Large intestine (tissue), 3 donors: Measurements from ENCODE around the gene ELP6. TPM values are rescaled to one million over a fixed set of nuclear protein-coding genes. Genes with fewer than 3 reads are reported as not detected.
"Not testable (repeated sequence)": the region's sequence is repeated elsewhere in the genome, so short reads cannot be mapped to it uniquely, and the experiment has no call there.

Experiments
- DNase-seq, 2 donors: peaks; one replicate each; pipeline versions ENCODE4 v3.0.0 to v3.0.0-alpha.2; 2013
- H3K27ac ChIP-seq: one replicate; pipeline ENCODE4 v1.5.1; 2013; ENCODE audit warnings: low read length
- H3K27me3 ChIP-seq: 2 replicates; pipeline ENCODE4 v1.6.1; 2013; ENCODE audit warnings: low read length; ENCODE audit not compliant: control insufficient read depth, insufficient read depth
- H3K36me3 ChIP-seq: 2 replicates; pipeline ENCODE4 v1.6.1; 2013; ENCODE audit warnings: low read length; ENCODE audit not compliant: control insufficient read depth, insufficient read depth
- H3K4me1 ChIP-seq: one replicate; pipeline ENCODE4 v1.6.1; 2013; ENCODE audit warnings: low read length; ENCODE audit not compliant: control insufficient read depth, insufficient read depth
- H3K4me3 ChIP-seq: one replicate; pipeline ENCODE4 v1.5.1; 2013; ENCODE audit warnings: low read length
- H3K9me3 ChIP-seq: one replicate; pipeline ENCODE4 v1.6.1; 2013; ENCODE audit warnings: mild to moderate bottlenecking, low read depth, low read length, moderate library complexity; ENCODE audit not compliant: control insufficient read depth
- WGBS: methylation state at CpG from one replicate; pipeline ENCODE4 v1.1.5; 2013; ENCODE audit warnings: low lambda C conversion rate; ENCODE audit not compliant: insufficient coverage; 5-methylcytosine and 5-hydroxymethylcytosine counted together
- polyA plus RNA-seq: library from polyadenylated mRNA; unstranded; fragments of 120-200 nt; gene quantifications from one replicate; pipeline ENCODE4 v1.2.1, GENCODE V29; 2013

Gene ELP6
- polyA plus RNA-seq, 1 donor = 28.0 TPM

DNA sequence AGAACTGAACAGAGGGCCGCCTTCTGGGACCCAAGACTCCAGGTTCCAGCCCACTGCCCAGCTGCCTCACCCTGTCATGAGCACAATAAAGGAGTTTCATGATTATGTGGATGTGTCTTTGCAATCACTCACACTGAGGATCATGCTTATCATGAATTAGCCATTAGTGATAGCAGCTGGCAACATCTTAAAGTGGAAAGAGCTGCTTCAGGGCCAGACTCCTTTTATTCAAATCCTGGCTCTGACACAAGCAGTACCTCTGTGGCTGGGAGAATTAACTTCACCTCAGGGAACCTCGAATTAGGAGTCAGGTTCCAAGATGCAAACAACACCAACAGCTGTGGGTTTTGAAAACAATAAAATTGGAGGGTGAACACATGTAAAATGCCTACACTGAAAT is 31.1 kb downstream of the ELP6 start:
- H3K9me3 ChIP-seq = no peaks in the 10 kb centered on the region
- H3K4me1 ChIP-seq = peaks cover 17% of the 10 kb centered on the region
- WGBS = no CpG with 5 or more reads among the region's 2 CpGs
- H3K36me3 ChIP-seq = no peaks in the 10 kb centered on the region
- H3K27ac ChIP-seq = no peak overlapping the region
- no peak overlapping the region for H3K4me3 ChIP-seq
- peak; percentile 9 to 16 for DNase-seq
- H3K27me3 ChIP-seq = no peaks in the 10 kb centered on the region

GRCh38 chr3:47481763-47482162 is 31.7 kb downstream of the ELP6 start:
- not testable (repeated sequence) for H3K4me3 ChIP-seq, H3K27ac ChIP-seq, H3K9me3 ChIP-seq, H3K36me3 ChIP-seq, H3K27me3 ChIP-seq
- H3K4me1 ChIP-seq = peaks cover 17% of the 10 kb centered on the region
- peak in 1 of 2 donors; percentile 29 for DNase-seq
- WGBS = no CpG with 5 or more reads among the region's 4 CpGs

- H3K36me3 ChIP-seq, H3K9me3 ChIP-seq, DNase-seq, H3K4me3 ChIP-seq, H3K27ac ChIP-seq, H3K27me3 ChIP-seq: not testable (repeated sequence)
- peaks cover 20% of the 10 kb centered on the region for H3K4me1 ChIP-seq
- no CpG with 5 or more reads among the region's 6 CpGs for WGBS
These were observed 33.2 kb downstream of the ELP6 start for GRCh38 chr3:47480267-47480666.

DNA sequence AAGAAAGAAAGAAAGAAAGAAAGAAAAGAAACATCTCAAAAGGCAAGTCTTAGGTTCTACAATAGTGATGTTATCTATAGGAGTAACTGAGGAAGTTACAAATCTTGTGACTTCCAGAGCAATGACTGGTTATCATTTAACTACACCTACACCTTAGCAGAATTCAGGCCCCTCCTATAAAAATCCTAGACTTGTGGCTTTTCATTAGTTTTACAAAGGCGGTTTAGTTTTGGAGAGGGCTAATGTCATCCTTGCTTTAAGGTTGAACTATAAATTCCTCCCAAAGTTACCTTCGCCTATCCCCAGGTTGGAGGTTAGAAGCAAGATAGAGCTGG is 33.7 kb downstream of the ELP6 start:
- H3K27ac ChIP-seq = peak overlapping the region; percentile 34
- H3K4me1 ChIP-seq = peaks cover 20% of the 10 kb centered on the region
- H3K9me3 ChIP-seq = no peaks in the 10 kb centered on the region
- H3K27me3 ChIP-seq = no peaks in the 10 kb centered on the region
- peak in 1 of 2 donors; percentile 18 for DNase-seq
- H3K36me3 ChIP-seq = no peaks in the 10 kb centered on the region
- WGBS = no CpG with 5 or more reads among the region's 2 CpGs
- no peak overlapping the region for H3K4me3 ChIP-seq

DNA sequence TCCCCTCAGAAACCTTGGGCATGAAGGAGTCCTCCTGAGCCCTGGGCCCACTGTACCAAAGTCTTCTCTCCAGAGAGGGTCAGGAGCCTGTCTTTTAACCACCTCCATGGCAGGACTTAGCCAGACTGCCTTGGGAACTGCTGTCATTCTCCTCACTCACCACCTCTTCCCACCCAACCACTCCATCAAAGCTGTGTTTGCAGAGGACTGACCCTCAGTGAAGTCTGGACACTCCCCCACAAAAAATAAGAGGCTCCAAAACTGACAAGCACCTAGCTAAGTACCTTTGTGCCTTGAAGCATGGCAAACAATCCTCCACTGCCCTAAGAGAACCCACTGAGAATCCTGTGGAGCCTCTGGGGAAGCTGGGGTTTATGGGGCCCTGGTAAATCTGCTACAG is 35.5 kb downstream of the ELP6 start:
- Histone ChIP-seq H3K27ac (no peak overlapping the region), H3K36me3 (no peaks in the 10 kb centered on the region), H3K27me3 (no peaks in the 10 kb centered on the region), H3K9me3 (no peaks in the 10 kb centered on the region), H3K4me3 (no peak overlapping the region), H3K4me1 (peaks cover 29% of the 10 kb centered on the region)
- DNase-seq = no peak

- H3K4me3 ChIP-seq = no peak overlapping the region
- H3K27ac ChIP-seq = no peak overlapping the region
- H3K27me3 ChIP-seq = no peaks in the 10 kb centered on the region
- peaks cover 25% of the 10 kb centered on the region for H3K4me1 ChIP-seq
- no peak for DNase-seq
- H3K36me3 ChIP-seq = no peaks in the 10 kb centered on the region
- WGBS = no CpG with 5 or more reads among the region's 11 CpGs
- no peaks in the 10 kb centered on the region for H3K9me3 ChIP-seq
These were observed 36.8 kb downstream of the ELP6 start for GRCh38 chr3:47476644-47477199.

DNA sequence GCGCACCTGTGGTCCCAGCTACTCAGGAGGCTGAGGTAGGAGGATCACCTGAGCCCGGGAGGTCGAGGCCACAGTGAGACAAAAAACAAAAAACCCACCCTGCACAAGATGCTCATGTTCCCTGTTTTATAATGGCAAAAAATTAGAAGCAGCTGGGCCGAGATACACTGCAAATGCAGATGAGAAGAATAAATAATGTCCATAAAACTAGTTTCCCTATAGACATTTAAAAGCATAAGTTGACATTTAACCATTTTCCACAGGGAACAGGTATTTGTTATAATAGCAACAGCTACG is 37.2 kb downstream of the ELP6 start:
- Histone ChIP-seq H3K4me1 (peaks cover 21% of the 10 kb centered on the region), H3K36me3 (no peaks in the 10 kb centered on the region), H3K9me3 (no peaks in the 10 kb centered on the region), H3K4me3 (peak overlapping the region; percentile 94), H3K27me3 (no peaks in the 10 kb centered on the region), H3K27ac (peak overlapping the region; percentile 54)
- DNase-seq = no peak
- WGBS = no CpG with 5 or more reads among the region's 5 CpGs

DNA sequence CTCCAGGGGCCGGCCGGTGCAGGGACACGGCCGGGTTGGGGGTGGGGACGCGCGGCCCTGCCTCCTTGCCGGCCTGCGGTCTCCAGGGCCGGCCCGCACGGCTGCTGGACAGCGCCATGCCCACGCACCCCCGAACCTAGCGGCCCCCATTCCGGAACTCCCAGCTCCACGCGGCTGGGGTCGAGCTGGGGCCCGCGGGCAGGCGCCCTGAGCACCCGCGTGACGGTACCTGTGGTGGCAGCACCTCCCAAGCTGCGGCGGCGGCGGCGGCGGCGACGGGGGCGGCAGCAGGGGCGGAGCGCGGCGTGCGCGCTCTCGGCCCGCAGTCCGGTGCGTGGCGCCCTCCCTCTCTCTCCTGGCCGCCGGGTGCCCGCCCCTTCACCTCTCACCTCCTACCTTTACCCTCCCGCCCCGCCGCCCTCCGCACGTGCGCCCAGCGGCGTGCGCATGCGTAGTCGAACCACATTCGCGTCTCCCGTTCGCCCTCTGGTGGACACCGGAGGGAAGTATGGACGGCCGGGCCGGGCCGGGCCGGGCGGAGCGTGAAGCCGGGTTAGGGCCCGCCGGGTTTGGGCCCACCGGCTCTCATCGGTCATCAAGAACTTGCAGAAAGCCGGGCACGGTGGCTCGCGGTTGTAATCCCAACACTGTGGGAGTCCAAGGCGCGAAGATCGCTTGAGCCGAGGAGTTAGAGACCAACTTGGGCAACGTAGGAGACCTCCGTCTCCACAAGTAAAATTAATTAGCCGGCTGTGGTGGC is 37.8 kb downstream of the ELP6 start, which contains the start of gene SCAP:
Gene SCAP (minus strand): TSS at position 372 of the 760 bp plus-strand sequence. CDS start 32,948 bp downstream, outside the sequence.
- H3K27me3 ChIP-seq = no peaks in the 10 kb centered on the region
- WGBS = no CpG with 5 or more reads among the region's 88 CpGs
- no peaks in the 10 kb centered on the region for H3K36me3 ChIP-seq
- peak within 1 kb of the TSS; percentile 94 for H3K4me3 ChIP-seq
- peak; percentile 89 to 90 for DNase-seq
- no peaks in the 10 kb centered on the region for H3K9me3 ChIP-seq
- H3K4me1 ChIP-seq = peaks cover 21% of the 10 kb centered on the region
- peak within 1 kb of the TSS; percentile 92 for H3K27ac ChIP-seq

DNA sequence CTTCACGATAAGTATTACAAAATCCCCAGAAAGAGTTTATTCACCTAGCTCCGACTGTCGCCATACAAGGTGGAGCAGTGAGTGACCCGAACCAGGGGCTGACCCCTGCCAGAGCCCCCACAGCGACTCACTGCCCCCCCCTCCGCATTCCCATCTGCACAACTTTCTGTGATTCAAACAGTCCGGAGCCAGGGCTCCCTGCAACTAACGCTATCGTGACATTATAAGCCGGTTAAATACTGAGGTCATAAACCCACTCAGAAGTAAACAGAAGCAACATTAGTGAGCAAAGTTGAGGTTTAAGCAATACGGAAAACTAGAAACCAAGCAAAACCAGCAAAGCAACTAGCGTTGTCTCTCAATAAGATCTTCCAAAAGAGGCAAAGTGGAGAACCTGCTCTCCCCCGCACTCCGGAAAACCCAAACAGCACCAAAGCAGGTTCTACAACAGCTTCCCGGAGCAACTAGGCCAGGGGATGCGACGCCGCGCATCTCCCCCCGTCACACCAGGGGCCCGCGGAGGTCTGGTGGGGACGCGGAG is 38.4 kb downstream of the ELP6 start:
- peak in 1 of 2 donors; percentile 12 for DNase-seq
- no CpG with 5 or more reads among the region's 24 CpGs for WGBS
- Histone ChIP-seq H3K27ac (peak overlapping the region; percentile 92), H3K4me3 (peak overlapping the region; percentile 94), H3K9me3 (no peaks in the 10 kb centered on the region), H3K4me1 (peaks cover 21% of the 10 kb centered on the region), H3K27me3 (no peaks in the 10 kb centered on the region), H3K36me3 (no peaks in the 10 kb centered on the region)

DNA sequence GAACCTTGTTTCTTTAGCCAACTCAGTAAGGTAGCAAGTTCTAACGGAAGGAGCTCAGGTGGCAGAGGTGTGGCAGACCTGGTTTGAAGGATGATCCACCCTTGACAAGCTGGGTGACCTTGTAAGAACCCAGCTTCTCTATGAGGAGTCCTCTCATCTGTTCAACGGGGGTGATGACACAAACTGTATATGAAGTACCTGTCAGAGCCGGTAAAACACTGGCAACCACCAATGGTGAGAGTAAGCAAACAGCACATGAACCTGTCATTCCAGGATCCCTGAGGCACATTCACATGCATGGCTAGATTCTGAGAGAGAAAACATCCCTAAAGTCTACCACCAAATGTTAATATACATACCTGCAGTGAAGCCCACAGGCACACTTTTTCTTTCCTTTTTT is 40.1 kb downstream of the ELP6 start:
- peaks cover 12% of the 10 kb centered on the region for H3K4me1 ChIP-seq
- H3K27me3 ChIP-seq = no peaks in the 10 kb centered on the region
- peak; percentile 4 to 19 for DNase-seq
- 41% methylated on average over 2 of the region's 3 CpGs for WGBS
- no peak overlapping the region for H3K4me3 ChIP-seq
- peak overlapping the region; percentile 71 for H3K27ac ChIP-seq
- no peaks in the 10 kb centered on the region for H3K36me3 ChIP-seq
- H3K9me3 ChIP-seq = peaks cover 6% of the 10 kb centered on the region

- Histone ChIP-seq H3K9me3 (peaks cover 6% of the 10 kb centered on the region), H3K4me1 (peaks cover 9% of the 10 kb centered on the region), H3K27ac (no peak overlapping the region), H3K27me3 (no peaks in the 10 kb centered on the region), H3K4me3 (no peak overlapping the region), H3K36me3 (no peaks in the 10 kb centered on the region)
- DNase-seq = no peak
- WGBS = 100% methylated on average over 3 of the region's 3 CpGs
These were observed 43.9 kb downstream of the ELP6 start for GRCh38 chr3:47469616-47470015.
